HG03442 (cell line): ENCODE data around the gene KLHL17.
"Not testable (repeated sequence)": the region's sequence is repeated elsewhere in the genome, so short reads cannot be mapped to it uniquely, and the experiment has no call there.

Experiments
- ATAC-seq: cut with Tn5 transposase; IDR thresholded peaks from one replicate; pipeline ENCODE4 v1.9.1; 2021; ENCODE audit warnings: mild to moderate bottlenecking, moderate library complexity; ENCODE audit not compliant: unreplicated experiment

KLHL17 gene

DNA sequence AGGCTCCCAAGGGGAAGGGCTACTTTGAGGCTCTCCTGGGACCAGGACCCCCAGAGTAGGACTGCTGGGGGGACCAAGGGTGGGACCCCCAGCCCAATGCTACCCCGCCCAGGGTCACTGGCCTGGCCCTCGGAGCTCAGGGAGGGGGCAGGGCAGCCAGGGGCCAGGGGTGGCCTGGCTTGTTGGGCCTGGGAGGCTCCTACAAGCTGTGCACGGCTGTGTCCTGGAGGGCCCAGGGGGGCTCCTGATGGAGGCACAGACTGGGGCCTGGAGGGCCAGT lies 37.3 kb downstream of the KLHL17 start:
- ATAC-seq = no peak

GRCh38 chr1:997993-998744 lies 37.8 kb downstream of the KLHL17 start:
- ATAC-seq = no peak

DNA sequence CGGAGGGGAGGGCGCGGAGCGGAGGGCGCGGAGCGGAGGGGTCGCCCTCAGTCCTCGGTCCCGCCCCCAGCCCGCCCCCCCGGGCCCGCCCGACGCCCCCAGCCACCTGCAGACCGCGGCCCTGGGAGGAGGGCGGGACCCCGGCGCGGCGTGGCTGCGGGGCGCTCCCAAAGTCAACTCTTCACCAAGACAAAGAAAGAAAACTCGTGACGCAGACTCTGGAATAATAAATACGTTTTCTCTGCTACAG lies 38.3 kb downstream of the KLHL17 start:
- no peak for ATAC-seq

DNA sequence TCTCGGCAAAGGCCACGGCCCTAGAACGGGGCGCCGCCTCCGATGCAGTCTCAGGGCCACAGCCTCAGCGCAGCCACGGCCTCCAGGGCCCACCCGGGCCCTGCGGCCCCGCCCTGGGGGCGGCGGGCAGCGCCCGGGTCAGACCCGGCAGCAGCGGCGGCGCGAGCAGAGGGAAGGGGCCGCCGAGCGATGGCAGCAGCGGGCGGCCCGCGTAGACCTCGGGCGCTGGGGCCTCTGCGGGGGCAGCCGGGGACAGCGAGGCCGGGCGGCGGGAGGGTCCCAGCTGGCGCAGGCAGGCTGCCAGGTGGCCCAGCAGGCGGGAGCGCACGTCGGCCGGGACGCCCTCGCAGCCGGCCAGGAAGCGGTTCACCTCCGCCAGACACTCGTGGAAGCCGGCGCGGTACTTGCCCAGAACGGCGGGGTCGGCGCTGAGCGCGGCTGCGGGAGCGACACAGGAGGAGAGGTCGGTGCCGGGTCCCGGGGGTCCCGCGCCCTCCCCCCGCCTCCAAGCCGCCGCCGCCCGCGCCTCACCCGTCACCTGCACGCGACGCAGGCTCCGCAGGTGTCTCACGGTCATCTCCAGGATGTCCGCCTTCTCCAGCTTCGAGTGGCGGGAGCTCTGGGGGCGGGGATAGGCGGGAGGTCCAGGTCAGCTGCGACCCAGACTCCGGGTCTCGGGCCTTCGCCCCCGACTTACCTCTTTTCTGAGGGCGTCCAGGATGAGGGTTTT lies 38.8 kb downstream of the KLHL17 start:
- ATAC-seq = no peak

DNA sequence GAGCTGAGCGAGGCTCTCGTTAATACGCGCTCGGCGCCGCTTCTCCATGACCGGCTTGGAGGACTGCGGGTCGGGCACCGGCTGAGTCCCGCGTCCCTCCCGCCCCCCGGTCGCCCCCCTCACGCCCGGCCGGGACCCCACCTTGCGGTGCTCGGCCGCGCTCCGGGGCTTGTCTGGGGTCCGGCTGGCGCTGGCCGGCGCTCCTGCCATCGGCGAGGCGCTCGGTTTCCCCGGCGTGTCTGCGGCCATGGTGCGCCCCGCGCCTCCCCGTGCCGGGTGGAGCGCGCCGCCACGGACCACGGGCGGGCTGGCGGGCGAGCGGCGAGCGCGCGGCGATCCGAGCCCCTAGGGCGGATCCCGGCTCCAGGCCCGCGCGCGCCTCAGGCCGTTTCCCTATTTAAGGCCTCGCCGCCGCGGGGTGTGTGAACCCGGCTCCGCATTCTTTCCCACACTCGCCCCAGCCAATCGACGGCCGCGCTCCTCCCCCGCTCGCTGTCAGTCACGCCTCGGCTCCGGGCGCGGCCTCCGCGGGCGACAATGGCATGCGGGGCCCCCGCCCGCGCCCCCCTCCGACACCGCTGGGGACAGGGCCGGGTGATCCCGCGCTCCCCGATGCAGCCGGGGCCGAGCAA lies 39.5 kb downstream of the KLHL17 start, which contains the start of gene HES4:
Gene HES4 (minus strand): TSS at position 373 of the 632 bp plus-strand sequence. CDS start 124 bp downstream, at position 249.
- ATAC-seq = peak; percentile 39

DNA sequence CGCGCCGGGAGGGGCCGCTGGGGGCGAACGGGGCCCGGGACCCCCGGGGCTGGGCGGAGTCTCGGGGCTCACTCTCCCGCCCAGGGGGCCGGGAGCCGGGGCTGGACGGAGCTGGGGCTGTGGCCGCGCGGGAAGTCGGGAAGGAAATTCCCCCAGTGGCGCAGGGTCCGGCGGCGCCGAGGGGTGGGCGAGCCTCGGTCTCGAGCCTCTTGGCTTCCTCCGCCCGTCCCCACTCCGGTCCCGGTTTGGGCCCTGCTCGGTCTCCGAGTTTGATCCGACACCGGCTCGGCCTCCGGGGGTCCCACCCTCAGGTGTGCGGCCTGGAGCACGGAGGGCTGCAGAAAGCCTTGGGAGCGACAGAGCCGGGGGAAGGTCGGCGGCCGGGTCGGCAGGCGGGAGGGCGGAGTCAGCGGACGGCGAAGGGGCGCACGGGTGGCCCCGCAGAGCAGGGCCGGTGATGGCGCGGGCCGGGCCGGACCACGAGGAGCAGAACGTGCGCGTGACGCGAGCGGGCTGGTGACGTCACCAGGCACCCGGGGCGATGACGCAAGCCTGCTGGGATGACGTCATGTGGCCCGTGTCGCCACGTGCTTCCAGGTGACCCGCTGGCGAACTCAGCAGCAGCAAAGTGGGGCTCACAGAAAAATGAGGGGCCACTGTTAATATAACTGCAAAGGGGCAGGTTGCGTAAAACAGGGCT lies 40.1 kb downstream of the KLHL17 start:
- peak; percentile 20 for ATAC-seq

DNA sequence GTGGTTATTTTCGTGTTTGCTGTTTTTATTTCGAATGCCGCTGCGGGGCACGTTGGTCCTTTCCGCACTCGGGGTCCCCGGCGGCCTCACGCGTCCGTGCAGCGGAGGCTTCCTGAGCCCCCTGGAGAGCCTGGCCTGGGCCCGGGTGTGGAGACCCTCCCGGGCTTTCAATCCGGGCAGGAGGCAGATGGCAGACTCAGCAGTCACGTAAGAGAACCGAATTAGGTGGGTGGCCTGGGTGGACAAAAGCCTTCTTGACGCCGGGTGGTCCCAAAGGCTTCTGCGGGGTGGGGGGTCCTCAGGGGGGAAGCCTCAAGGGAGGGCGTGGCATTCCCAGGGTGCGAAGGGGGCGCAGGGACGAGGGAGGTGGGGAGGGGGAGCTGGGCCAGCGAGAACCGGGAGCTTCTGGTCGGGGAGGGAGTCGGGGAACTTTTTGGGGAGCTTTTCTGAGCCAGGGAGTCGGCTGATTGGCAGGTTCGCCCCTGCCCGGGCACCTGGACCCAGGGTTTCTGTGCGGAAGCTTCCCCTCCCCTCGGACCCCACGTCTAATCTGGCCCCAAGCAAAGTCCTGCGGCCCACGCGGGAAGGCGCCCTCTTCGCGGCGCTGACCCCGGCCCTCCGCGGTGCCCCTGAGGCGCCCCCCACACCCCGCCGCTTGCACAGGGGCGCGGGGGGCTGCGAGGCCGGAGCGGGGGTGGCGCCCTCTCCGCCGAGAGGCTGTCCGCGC lies 40.8 kb downstream of the KLHL17 start:
- ATAC-seq = no peak

- ATAC-seq = no peak
These were observed 43.4 kb downstream of the KLHL17 start for GRCh38 chr1:1003618-1004419.

GRCh38 chr1:1004420-1004779 lies 44.0 kb downstream of the KLHL17 start:
- ATAC-seq = no peak

DNA sequence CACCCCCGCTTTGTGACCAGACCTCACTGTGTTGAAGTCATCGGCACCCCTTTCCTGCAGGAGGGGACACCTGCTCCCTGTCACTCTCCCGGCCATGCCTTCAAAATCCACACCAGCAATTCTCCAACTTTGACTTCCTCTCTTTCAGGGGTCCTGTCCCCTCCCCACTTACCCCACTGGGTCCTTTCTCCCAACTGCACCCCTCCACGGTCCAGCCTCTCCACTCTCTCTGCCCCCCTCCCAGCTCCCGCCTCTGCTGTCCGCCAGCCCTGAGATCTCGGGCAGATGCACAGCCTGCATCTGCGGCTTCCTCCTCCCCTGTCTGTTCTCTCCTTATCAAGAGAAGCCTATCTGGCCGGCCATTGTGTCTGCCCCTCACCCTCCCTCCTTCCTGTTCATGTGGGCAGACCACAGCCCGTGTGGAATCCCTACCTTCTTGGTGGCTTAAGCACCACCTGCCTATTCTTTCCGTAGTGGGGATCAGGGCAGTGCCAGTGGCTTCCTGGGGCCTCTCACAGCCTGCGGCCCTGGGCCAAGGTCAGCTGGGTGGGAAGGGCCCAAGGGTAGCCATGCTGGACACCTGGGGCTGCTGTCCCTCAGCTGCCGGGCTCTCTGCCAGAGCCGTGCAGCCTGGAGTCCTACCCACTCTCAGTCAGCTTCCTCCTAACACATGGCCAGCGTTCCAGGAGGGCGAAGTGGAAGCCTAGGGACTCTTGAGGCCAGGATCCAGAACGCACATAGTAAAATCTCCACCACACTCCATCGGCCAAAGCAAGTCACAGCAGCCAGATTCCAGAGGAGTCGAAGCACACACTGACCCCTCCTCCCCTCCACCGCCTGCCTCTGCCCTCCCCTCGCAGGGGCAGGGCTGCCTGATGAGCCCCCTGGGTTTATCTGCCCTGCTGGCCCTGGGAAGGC lies 44.7 kb downstream of the KLHL17 start:
- no peak for ATAC-seq

DNA sequence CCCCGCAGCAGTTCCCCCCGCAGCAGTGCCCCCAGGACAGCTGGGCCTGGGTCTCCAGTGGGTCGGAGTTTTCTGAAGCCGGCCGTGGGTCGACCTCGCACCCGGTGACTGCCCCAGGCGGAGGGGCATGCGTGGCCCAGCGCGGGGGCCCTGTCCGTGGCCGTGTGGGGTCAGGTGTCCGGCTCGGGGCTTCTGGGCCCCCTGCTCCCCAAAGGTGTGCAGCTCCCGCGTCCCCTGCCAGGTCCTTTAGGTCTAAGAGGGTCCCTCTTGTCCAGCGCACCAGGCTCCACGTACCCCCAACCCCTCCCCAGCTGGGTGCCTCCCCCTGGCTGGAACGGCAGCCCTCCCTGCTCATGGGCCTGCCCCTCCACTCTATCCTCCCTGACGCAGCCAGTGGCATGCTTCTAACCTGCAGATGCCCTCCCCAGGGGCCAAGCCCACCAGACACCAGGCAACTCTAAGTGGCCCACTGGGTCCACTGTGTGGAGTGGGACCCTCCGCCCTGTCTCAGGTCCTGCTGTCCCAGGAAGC lies 45.5 kb downstream of the KLHL17 start:
- ATAC-seq = no peak

- no peak for ATAC-seq
These were observed 46.1 kb downstream of the KLHL17 start for GRCh38 chr1:1006305-1007159.

- ATAC-seq = not testable (repeated sequence)
These were observed 49.7 kb downstream of the KLHL17 start for GRCh38 chr1:1010131-1010530.

DNA sequence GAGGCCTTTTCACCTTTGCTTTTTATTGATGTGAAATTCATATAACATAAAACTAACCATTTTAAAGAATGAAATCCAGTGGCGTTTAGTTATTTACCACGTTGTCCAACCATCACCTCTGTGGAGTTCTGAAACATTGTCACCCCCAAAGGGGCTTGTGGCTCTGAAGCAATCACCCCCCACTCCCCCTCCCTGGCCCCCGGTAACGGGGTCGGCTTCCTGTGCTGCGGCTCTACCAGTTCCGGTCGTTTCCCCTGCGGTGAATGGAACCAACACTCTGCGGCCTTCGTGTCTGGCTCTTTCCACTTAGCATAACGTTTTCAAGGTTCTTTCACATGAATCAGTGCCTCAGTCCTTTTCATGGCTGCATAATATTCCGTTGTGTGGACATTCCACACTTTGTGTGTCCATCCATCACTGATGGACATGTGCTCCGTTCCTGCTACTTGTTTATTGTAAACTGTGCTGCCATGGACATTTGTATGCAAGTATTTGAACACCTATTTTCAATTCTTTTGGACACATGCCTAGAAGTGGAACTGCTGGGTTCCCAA lies 51.1 kb downstream of the KLHL17 start:
- ATAC-seq = no peak

DNA sequence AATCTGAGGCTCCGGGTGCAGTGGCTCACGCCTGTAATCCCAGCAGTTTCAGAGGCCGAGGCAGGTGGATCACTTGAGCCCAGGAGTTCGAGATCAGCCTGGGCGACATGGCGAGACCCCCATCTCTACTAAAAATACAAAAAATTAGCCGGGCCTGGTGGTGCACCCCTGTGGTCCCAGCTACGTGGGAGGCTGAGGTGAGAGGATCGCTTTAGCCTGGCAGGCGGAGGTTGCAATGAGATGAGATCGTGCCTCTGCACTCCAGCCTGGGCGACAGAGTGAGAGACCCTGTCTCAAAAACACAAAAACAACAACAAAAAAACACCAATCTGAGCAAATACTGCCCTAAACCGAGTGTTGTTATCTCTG lies 52.3 kb downstream of the KLHL17 start:
- ATAC-seq = not testable (repeated sequence)

DNA sequence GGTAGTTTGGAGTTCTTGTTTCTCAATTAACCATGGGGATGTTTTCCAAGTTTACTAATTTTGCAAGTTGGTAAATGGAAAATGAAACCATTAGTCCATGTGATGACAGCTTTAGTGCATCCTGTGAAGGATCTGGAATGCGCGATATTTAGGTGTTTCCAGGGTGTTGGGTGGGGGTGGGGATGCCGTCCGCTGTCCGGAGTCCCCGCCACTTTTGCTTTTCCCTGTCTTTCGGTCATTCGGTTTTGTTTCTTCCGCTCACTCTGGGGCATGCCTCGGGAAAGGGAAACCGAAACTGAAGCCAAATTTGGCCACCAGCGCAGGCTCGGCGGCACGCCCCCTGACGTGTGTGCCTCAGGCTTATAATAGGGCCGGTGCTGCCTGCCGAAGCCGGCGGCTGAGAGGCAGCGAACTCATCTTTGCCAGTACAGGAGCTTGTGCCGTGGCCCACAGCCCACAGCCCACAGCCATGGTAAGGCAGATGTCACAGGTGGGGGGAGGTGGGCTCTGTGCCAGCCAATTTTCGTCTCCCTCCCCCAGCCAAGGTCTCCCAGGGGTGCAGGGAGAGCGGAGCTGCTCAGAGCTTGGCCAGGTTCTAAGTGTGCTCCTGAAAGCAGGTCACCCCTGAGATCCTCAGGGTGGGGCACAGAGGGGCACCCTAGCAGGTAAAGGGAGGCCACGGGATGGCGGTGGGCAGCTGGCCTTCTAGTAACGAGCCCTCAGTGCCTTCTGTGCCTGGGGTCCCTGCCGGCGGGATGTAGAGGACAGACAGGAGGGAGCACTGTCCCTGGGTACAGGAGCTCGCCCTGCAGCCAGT lies 52.9 kb downstream of the KLHL17 start, which contains the start of gene ISG15:
Gene ISG15 (plus strand): TSS at position 393 of the 817 bp plus-strand sequence. CDS start 77 bp downstream, at position 470.
- peak; percentile 85 for ATAC-seq
